ENCODE data around the gene ADAT2. TPM values are rescaled to one million over a fixed set of nuclear protein-coding genes. Genes with fewer than 3 reads are reported as not detected.

ADAT2 gene
- total and polyA plus RNA-seq, 2 of the 13 experiments (the other 11 are each of a cell fraction or from before 2014, with no cell fraction given), result 10.5 to 18.3 TPM

DNA sequence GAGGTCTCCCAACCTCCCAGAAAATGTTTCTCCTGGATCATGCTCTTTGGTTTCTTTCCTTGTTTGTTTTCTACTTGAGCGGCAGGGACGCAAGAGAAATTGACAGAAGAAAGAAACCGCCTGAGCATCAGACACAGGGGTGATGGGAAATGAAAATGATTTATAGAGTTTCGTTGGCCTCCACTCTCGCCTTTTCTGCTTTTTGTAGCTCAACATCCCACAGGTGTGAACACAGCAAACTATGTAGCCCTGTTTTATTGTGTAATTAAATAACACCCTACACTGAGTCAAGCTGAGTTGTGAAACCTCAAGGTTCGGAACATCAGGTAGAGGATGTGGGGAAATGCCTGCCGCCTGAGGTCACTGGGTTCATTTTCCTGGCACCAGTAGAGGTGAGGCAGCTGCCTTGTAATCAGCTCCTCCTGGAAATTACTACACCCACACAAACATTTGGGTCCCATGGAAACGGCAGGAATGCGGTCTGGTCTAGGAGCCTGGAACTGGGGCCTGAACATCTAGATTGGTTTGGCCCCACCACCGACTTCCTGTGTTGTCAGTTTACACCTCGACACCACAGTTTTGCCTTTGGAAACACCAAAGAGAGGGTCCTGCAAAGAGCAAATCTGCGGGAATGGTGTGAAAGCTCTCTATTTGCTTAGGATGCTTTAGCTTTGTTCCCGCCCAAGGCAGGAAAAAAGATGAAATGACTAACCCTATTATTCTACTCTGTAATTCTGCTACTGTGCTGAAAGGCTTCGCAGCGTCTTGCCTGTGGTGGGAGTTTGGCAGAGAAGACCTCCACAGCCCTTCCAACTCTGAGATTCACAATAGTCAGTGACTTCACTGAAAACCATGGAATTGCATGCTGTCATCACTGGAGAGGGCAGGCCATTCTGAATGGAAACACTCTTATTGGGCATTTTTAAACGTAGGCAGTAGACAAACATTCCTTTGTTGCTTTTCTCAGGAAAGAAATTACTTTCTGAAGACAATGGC lies 53.0 kb downstream of the ADAT2 start (continued):
- TF ChIP-seq KAT2B (IDR thresholded peaks at IDR 0.05; ENCODE audit: borderline replicate concordance, low read depth, low read length), result no peak
- TF ChIP-seq U2AF2 (IDR thresholded peaks at IDR 0.05; ENCODE audit: low read depth, low read length), result no peak
- TF ChIP-seq ZNF678 (CRISPR knock-in tag; IDR thresholded peaks at IDR 0.05), result 0 out of 2 replicates have a peak, but pooled peaks have one; percentile 32
- TF ChIP-seq KLF6 (CRISPR knock-in tag; IDR thresholded peaks at IDR 0.05), result no peak; the same call in 1 of the 2 replicates
- no peak; the same call in 1 of the 2 replicates for TF ChIP-seq MIER2 (CRISPR knock-in tag; IDR thresholded peaks at IDR 0.05)
- peak; percentile 90 for TF ChIP-seq GATAD2A (CRISPR knock-in tag; IDR thresholded peaks at IDR 0.05)
- no peak; the same call in 1 of the 2 replicates for TF ChIP-seq MEIS2 (CRISPR knock-in tag; IDR thresholded peaks at IDR 0.05)
- TF ChIP-seq CHD2 (IDR thresholded peaks at IDR 0.05; ENCODE audit: low read depth, low read length), result peak; percentile 7; the same call in 1 of the 2 replicates
- no peak for TF ChIP-seq ZNF256 (CRISPR knock-in tag; conservative IDR thresholded peaks at IDR 0.05)
- TF ChIP-seq, protein P1, sequence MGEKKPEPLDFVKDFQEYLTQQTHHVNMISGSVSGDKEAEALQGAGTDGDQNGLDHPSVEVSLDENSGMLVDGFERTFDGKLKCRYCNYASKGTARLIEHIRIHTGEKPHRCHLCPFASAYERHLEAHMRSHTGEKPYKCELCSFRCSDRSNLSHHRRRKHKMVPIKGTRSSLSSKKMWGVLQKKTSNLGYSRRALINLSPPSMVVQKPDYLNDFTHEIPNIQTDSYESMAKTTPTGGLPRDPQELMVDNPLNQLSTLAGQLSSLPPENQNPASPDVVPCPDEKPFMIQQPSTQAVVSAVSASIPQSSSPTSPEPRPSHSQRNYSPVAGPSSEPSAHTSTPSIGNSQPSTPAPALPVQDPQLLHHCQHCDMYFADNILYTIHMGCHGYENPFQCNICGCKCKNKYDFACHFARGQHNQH (CRISPR knock-in tag; IDR thresholded peaks at IDR 0.05), result peak; percentile 98
- TF ChIP-seq, protein P2, sequence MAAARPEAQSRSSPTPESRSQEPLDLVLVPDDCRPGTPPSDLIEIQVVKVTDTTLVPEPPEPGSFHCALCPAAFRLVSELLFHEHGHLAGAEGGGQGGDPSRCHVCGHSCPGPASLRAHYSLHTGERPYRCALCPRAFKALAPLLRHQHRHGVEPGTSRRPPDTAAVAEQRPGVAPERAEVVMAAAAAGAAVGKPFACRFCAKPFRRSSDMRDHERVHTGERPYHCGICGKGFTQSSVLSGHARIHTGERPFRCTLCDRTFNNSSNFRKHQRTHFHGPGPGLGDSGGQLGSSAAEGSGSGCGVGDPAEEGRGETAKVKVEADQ (CRISPR knock-in tag; IDR thresholded peaks at IDR 0.05; ENCODE audit: borderline replicate concordance), result no peak
- TF ChIP-seq ZFP37 (CRISPR knock-in tag; IDR thresholded peaks at IDR 0.05; ENCODE audit: borderline replicate concordance), result no peak
- peak; percentile 79 for TF ChIP-seq ZNF644 (CRISPR knock-in tag; IDR thresholded peaks at IDR 0.05; ENCODE audit: low read depth)
- TF ChIP-seq, protein P3, sequence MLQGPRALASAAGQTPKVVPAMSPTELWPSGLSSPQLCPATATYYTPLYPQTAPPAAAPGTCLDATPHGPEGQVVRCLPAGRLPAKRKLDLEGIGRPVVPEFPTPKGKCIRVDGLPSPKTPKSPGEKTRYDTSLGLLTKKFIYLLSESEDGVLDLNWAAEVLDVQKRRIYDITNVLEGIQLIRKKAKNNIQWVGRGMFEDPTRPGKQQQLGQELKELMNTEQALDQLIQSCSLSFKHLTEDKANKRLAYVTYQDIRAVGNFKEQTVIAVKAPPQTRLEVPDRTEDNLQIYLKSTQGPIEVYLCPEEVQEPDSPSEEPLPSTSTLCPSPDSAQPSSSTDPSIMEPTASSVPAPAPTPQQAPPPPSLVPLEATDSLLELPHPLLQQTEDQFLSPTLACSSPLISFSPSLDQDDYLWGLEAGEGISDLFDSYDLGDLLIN (CRISPR knock-in tag; IDR thresholded peaks at IDR 0.05; ENCODE audit: borderline replicate concordance), result no peak
- no peak for TF ChIP-seq PAX8 (CRISPR knock-in tag; IDR thresholded peaks at IDR 0.05; ENCODE audit: borderline replicate concordance)
- peak; percentile 90 for TF ChIP-seq MED1 (CRISPR knock-in tag; IDR thresholded peaks at IDR 0.05)
- TF ChIP-seq PHF5A (CRISPR knock-in tag; IDR thresholded peaks at IDR 0.05; ENCODE audit: low read depth, unreplicated experiment), result peak; percentile 21
- TF ChIP-seq HOXA3 (CRISPR knock-in tag; IDR thresholded peaks at IDR 0.05), result peak; percentile 65; the same call in 1 of the 2 replicates
- TF ChIP-seq CCAR2 (optimal IDR thresholded peaks at IDR 0.05; ENCODE audit: low read depth, low read length), result no peak
- TF ChIP-seq SIN3A (IDR thresholded peaks at IDR 0.05; ENCODE audit: borderline replicate concordance, low read depth, low read length), result peak; percentile 82
- no peak for TF ChIP-seq MLLT10 (CRISPR knock-in tag; IDR thresholded peaks at IDR 0.05)
- peak; percentile 96 for TF ChIP-seq RXRB (CRISPR knock-in tag; IDR thresholded peaks at IDR 0.05; ENCODE audit: borderline replicate concordance)
- peak; percentile 98 for TF ChIP-seq TBX2 (CRISPR knock-in tag; IDR thresholded peaks at IDR 0.05; ENCODE audit: borderline replicate concordance)
- peak; percentile 84; the same call in 1 of the 2 replicates for TF ChIP-seq RCOR2 (CRISPR knock-in tag; IDR thresholded peaks at IDR 0.05)
- TF ChIP-seq TEAD3 (CRISPR knock-in tag; optimal IDR thresholded peaks at IDR 0.05; ENCODE audit: borderline replicate concordance), result peak; percentile 98
- TF ChIP-seq TAF15 (IDR thresholded peaks at IDR 0.05; ENCODE audit: low read depth, low read length, poor library complexity, severe bottlenecking), result no peak
- TF ChIP-seq, protein P4, sequence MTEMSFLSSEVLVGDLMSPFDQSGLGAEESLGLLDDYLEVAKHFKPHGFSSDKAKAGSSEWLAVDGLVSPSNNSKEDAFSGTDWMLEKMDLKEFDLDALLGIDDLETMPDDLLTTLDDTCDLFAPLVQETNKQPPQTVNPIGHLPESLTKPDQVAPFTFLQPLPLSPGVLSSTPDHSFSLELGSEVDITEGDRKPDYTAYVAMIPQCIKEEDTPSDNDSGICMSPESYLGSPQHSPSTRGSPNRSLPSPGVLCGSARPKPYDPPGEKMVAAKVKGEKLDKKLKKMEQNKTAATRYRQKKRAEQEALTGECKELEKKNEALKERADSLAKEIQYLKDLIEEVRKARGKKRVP (CRISPR knock-in tag; IDR thresholded peaks at IDR 0.05), result peak in 1 of 2 experiments; percentile 81; a peak in 2 of 4 replicates
